LNCaP clone FGC (cell line): Measurements from ENCODE around the gene GAB2.

Source experiments
- DNase-seq: peaks from one replicate; pipeline ENCODE4 v3.0.0-alpha.2; 2011; ENCODE audit warnings: low read depth
- H3K4me3 ChIP-seq: 2 replicates; pipeline ENCODE4 v1.5.1; 2011; ENCODE audit warnings: mild to moderate bottlenecking, low read depth, low read length, control low read depth
- TF ChIP-seq, protein P1 (sequence below): IDR thresholded peaks from 2 replicates; pipeline ENCODE4 v1.5.1; 2012; ENCODE audit warnings: mild to moderate bottlenecking; ENCODE audit not compliant: control insufficient read depth, insufficient read depth; ENCODE audit errors: extremely low read depth

The GAB2 gene

GRCh38 chr11:78202733-78203167, 214.9 kb downstream of the GAB2 start:
- H3K4me3 ChIP-seq, result no peak overlapping the region
- DNase-seq, result no peak
- TF ChIP-seq, protein P1, sequence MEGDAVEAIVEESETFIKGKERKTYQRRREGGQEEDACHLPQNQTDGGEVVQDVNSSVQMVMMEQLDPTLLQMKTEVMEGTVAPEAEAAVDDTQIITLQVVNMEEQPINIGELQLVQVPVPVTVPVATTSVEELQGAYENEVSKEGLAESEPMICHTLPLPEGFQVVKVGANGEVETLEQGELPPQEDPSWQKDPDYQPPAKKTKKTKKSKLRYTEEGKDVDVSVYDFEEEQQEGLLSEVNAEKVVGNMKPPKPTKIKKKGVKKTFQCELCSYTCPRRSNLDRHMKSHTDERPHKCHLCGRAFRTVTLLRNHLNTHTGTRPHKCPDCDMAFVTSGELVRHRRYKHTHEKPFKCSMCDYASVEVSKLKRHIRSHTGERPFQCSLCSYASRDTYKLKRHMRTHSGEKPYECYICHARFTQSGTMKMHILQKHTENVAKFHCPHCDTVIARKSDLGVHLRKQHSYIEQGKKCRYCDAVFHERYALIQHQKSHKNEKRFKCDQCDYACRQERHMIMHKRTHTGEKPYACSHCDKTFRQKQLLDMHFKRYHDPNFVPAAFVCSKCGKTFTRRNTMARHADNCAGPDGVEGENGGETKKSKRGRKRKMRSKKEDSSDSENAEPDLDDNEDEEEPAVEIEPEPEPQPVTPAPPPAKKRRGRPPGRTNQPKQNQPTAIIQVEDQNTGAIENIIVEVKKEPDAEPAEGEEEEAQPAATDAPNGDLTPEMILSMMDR, result no peak

- TF ChIP-seq, protein P1, result no peak
- H3K4me3 ChIP-seq, result no peak overlapping the region
- DNase-seq, result no peak
Observed at GRCh38 chr11:78201096-78201818, 216.4 kb downstream of the GAB2 start.

GRCh38 chr11:78200553-78200952, 217.1 kb downstream of the GAB2 start:
- no peak for DNase-seq
- TF ChIP-seq, protein P1, result no peak
- H3K4me3 ChIP-seq, result no peak overlapping the region

DNA sequence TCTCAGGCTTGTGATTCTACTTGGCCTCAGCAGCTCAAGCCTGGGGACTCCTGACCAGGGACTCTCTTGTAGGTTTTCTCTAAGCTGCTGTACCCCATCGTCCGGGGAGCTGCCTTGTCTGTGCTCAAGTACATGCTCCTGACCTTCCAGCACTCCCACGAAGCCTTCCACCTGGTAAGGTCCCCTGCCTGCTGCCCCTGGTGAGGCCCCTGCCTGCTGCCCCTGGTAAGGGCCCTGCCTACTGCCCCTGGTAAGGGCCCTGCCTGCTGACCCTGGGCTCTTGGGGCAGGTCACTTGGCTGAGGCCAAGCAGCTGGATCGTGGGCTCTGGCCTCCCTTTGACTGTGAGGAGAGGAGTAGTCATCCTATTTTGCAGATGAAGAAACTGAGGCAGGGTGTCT, 217.6 kb downstream of the GAB2 start:
- DNase-seq, result no peak
- H3K4me3 ChIP-seq, result no peak overlapping the region
- TF ChIP-seq, protein P1, result no peak

- TF ChIP-seq, protein P1, result no peak
- H3K4me3 ChIP-seq, result no peak overlapping the region
- no peak for DNase-seq
Observed at GRCh38 chr11:78199653-78200015, 218.0 kb downstream of the GAB2 start.

DNA sequence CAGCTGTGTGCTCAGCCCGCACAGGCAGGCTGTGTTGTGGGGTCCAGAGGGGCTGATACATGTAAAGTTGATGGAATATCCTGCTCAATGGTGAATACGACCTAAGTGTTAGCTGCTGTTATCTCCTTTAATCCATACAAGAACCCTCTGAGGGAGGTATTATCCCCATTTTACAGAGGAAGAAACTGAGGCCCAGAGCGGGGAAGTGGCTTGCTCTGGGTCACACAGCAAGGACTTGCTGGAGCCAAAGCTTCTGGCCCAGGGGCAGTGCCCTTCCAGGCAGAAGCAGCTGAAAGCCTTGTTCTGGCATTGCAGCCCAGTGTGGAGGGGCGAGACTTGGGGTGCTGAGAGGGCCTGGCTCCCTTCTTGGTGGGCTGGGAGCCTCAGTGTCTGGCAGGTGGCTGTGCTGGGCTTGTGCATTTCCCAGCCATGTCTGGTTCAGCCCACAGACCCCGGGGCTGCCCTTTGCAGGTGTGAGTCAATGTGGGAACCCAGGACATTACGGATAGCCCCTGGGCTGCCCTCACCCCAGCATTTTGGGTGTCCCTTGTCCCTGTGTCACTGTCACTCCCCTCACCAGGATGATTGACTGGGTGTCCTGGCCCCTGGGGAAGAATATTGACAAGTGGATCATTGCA, 218.5 kb downstream of the GAB2 start:
- TF ChIP-seq, protein P1, result no peak
- H3K4me3 ChIP-seq, result no peak overlapping the region
- DNase-seq, result no peak
